Measurements from ENCODE around the gene ZNF471. TPM values are rescaled to one million over a fixed set of nuclear protein-coding genes. Genes with fewer than 3 reads are reported as not detected.

ZNF471 gene
- total RNA-seq, 5 donors from 2014 or later (not counting 1 experiment from before 2014, with no cell fraction given), result 1.4 to 3.5 (median 2.2) TPM

GRCh38 chr19:56538761-56539263 is 31.2 kb downstream of the ZNF471 start, which contains the start of gene ZFP28:
ZFP28 (plus strand) TSS chr19:56538948; CDS start chr19:56539019, 71 bp downstream.
- Histone ChIP-seq H3K9me3 (peaks cover 9% of the 10 kb centered on the region), H3K36me3 (ENCODE audit: control insufficient read depth in 2 of 2, extremely low read depth in 1 of 2, insufficient read depth in 1 of 2, low read length in 1 of 2) (peaks cover 0 to 6% of the 10 kb centered on the region in 2 donors), H3K27me3 (replicated peaks in 1 of 2; ENCODE audit: control insufficient read depth in 2 of 2, extremely low read depth in 1 of 2, insufficient read depth in 2 of 2, low read length in 1 of 2) (peaks cover 0 to 23% of the 10 kb centered on the region in 2 experiments), H3K27ac (ENCODE audit: low read length) (peak within 1 kb of the TSS; percentile 79), H3K4me1 (ENCODE audit: control insufficient read depth in 1 of 2, extremely low read depth in 1 of 2, insufficient read depth in 2 of 2, low read length in 2 of 2) (peaks cover 2 to 19% of the 10 kb centered on the region in 2 experiments), H3K4me3 (ENCODE audit: control insufficient read depth in 1 of 2, extremely low read depth in 1 of 2, low read length in 1 of 2) (peak within 1 kb of the TSS; percentile 72 to 80)
- ChIA-PET POLR2A (interaction anchor here in 1 of 2 donors (0.5 kb wide), 1 partner anchor 1561 kb away, joined by 3 read pairs; no protein-coding TSS in a partner anchor), CTCF (no interaction called here)
- peaks cover 5 to 29% (median 20%) of the 10 kb centered on the region in 3 donors for H3K4me1 Mint-ChIP-seq
- H3K4me3 Mint-ChIP-seq, result peak within 1 kb of the TSS; percentile 81 to 90 (median 86)
- WGBS (ENCODE audit: insufficient coverage), result 6% methylated on average over 35 of the region's 65 CpGs
- H3K27me3 Mint-ChIP-seq, result no peaks in the 10 kb centered on the region
- H3K9me3 Mint-ChIP-seq, result peaks cover 14 to 61% (median 36%) of the 10 kb centered on the region in 3 donors
- DNase-seq (peak in 2 of 35 experiments; percentile 7 to 68), ATAC-seq (replicated peaks in 1 of 4) (peak in 3 of 4 experiments; percentile 65 to 67 (median 66))
- H3K36me3 Mint-ChIP-seq, result peaks cover 49% of the 10 kb centered on the region
- peak within 1 kb of the TSS; percentile 95 for H3K27ac Mint-ChIP-seq

GRCh38 chr19:56543776-56544175 is 36.1 kb downstream of the ZNF471 start:
- Histone ChIP-seq H3K27me3 (replicated peaks in 1 of 2; ENCODE audit: control insufficient read depth in 2 of 2, extremely low read depth in 1 of 2, insufficient read depth in 2 of 2, low read length in 1 of 2) (peaks cover 0 to 10% of the 10 kb centered on the region in 2 experiments), H3K4me3 (ENCODE audit: control insufficient read depth in 1 of 2, extremely low read depth in 1 of 2, low read length in 1 of 2) (no peak overlapping the region), H3K4me1 (ENCODE audit: control insufficient read depth in 1 of 2, extremely low read depth in 1 of 2, insufficient read depth in 2 of 2, low read length in 2 of 2) (peaks cover 0 to 9% of the 10 kb centered on the region in 2 experiments), H3K36me3 (ENCODE audit: control insufficient read depth in 2 of 2, extremely low read depth in 1 of 2, insufficient read depth in 1 of 2, low read length in 1 of 2) (peaks cover 4 to 6% of the 10 kb centered on the region in 2 donors), H3K27ac (ENCODE audit: low read length) (no peak overlapping the region), H3K9me3 (peaks cover 11% of the 10 kb centered on the region)
- peaks cover 0 to 18% (median 9%) of the 10 kb centered on the region in 3 donors for H3K4me1 Mint-ChIP-seq
- WGBS (ENCODE audit: insufficient coverage), result no CpG with 5 or more reads among the region's 2 CpGs
- H3K27ac Mint-ChIP-seq, result no peak overlapping the region
- peaks cover 13 to 69% (median 48%) of the 10 kb centered on the region in 3 donors for H3K9me3 Mint-ChIP-seq
- H3K4me3 Mint-ChIP-seq, result no peak overlapping the region
- CTCF ChIA-PET, result no interaction called here
- DNase-seq (no peak), ATAC-seq (replicated peaks in 1 of 4) (no peak)
- POLR2A ChIA-PET, result no interaction called here
- peaks cover 78% of the 10 kb centered on the region for H3K36me3 Mint-ChIP-seq
- H3K27me3 Mint-ChIP-seq, result no peaks in the 10 kb centered on the region

GRCh38 chr19:56547535-56547934 is 39.9 kb downstream of the ZNF471 start:
- Histone ChIP-seq H3K36me3 (ENCODE audit: control insufficient read depth in 2 of 2, extremely low read depth in 1 of 2, insufficient read depth in 1 of 2, low read length in 1 of 2) (peaks cover 4 to 21% of the 10 kb centered on the region in 2 donors), H3K4me1 (ENCODE audit: control insufficient read depth in 1 of 2, extremely low read depth in 1 of 2, insufficient read depth in 2 of 2, low read length in 2 of 2) (no peaks in the 10 kb centered on the region), H3K27ac (ENCODE audit: low read length) (no peak overlapping the region), H3K4me3 (ENCODE audit: control insufficient read depth in 1 of 2, extremely low read depth in 1 of 2, low read length in 1 of 2) (no peak overlapping the region), H3K9me3 (peaks cover 16% of the 10 kb centered on the region), H3K27me3 (replicated peaks in 1 of 2; ENCODE audit: control insufficient read depth in 2 of 2, extremely low read depth in 1 of 2, insufficient read depth in 2 of 2, low read length in 1 of 2) (no peaks in the 10 kb centered on the region)
- Mint-ChIP-seq H3K27me3 (no peaks in the 10 kb centered on the region), H3K9me3 (peaks cover 9 to 59% (median 54%) of the 10 kb centered on the region in 3 donors), H3K4me3 (no peak overlapping the region), H3K4me1 (peaks cover 0 to 1% (median 0%) of the 10 kb centered on the region in 3 donors), H3K36me3 (peaks cover 71% of the 10 kb centered on the region), H3K27ac (no peak overlapping the region)
- POLR2A ChIA-PET, result no interaction called here
- WGBS (ENCODE audit: insufficient coverage), result 82% methylated on average over 3 of the region's 6 CpGs
- CTCF ChIA-PET, result no interaction called here
- no peak for ATAC-seq (replicated peaks in 1 of 4)
- no peak for DNase-seq

GRCh38 chr19:56554272-56554869 is 46.7 kb downstream of the ZNF471 start:
- Histone ChIP-seq H3K36me3 (ENCODE audit: control insufficient read depth in 2 of 2, extremely low read depth in 1 of 2, insufficient read depth in 1 of 2, low read length in 1 of 2) (peaks cover 0 to 13% of the 10 kb centered on the region in 2 donors), H3K4me1 (ENCODE audit: control insufficient read depth in 1 of 2, extremely low read depth in 1 of 2, insufficient read depth in 2 of 2, low read length in 2 of 2) (no peaks in the 10 kb centered on the region), H3K27ac (ENCODE audit: low read length) (no peak overlapping the region), H3K4me3 (ENCODE audit: control insufficient read depth in 1 of 2, extremely low read depth in 1 of 2, low read length in 1 of 2) (no peak overlapping the region), H3K9me3 (peaks cover 19% of the 10 kb centered on the region), H3K27me3 (replicated peaks in 1 of 2; ENCODE audit: control insufficient read depth in 2 of 2, extremely low read depth in 1 of 2, insufficient read depth in 2 of 2, low read length in 1 of 2) (no peaks in the 10 kb centered on the region)
- ChIA-PET POLR2A (no interaction called here), CTCF (no interaction called here)
- no peak overlapping the region for H3K4me3 Mint-ChIP-seq
- no peak overlapping the region for H3K27ac Mint-ChIP-seq
- no peak for ATAC-seq (replicated peaks in 1 of 4)
- no CpG with 5 or more reads among the region's 6 CpGs for WGBS (ENCODE audit: insufficient coverage)
- no peaks in the 10 kb centered on the region for H3K4me1 Mint-ChIP-seq
- no peak for DNase-seq
- peaks cover 25 to 64% (median 60%) of the 10 kb centered on the region in 3 donors for H3K9me3 Mint-ChIP-seq
- H3K27me3 Mint-ChIP-seq, result no peaks in the 10 kb centered on the region
- peaks cover 62% of the 10 kb centered on the region for H3K36me3 Mint-ChIP-seq

GRCh38 chr19:56562766-56563165 is 55.1 kb downstream of the ZNF471 start:
- no peak overlapping the region for H3K4me3 Mint-ChIP-seq
- POLR2A ChIA-PET, result no interaction called here
- peak overlapping the region in 1 of 2 donors; percentile 15 for H3K4me3 ChIP-seq (ENCODE audit: control insufficient read depth in 1 of 2, extremely low read depth in 1 of 2, low read length in 1 of 2)

GRCh38 chr19:56566904-56567273 is 59.2 kb downstream of the ZNF471 start:
- peaks cover 12 to 20% (median 17%) of the 10 kb centered on the region in 3 donors for H3K4me1 Mint-ChIP-seq
- Histone ChIP-seq H3K9me3 (peaks cover 37% of the 10 kb centered on the region), H3K27ac (ENCODE audit: low read length) (peak overlapping the region; percentile 49), H3K27me3 (replicated peaks in 1 of 2; ENCODE audit: control insufficient read depth in 2 of 2, extremely low read depth in 1 of 2, insufficient read depth in 2 of 2, low read length in 1 of 2) (no peaks in the 10 kb centered on the region), H3K4me1 (ENCODE audit: control insufficient read depth in 1 of 2, extremely low read depth in 1 of 2, insufficient read depth in 2 of 2, low read length in 2 of 2) (peaks cover 6 to 16% of the 10 kb centered on the region in 2 experiments), H3K4me3 (ENCODE audit: control insufficient read depth in 1 of 2, extremely low read depth in 1 of 2, low read length in 1 of 2) (peak overlapping the region; percentile 91 to 95), H3K36me3 (ENCODE audit: control insufficient read depth in 2 of 2, extremely low read depth in 1 of 2, insufficient read depth in 1 of 2, low read length in 1 of 2) (peaks cover 0 to 15% of the 10 kb centered on the region in 2 donors)
- ChIA-PET CTCF (no interaction called here), POLR2A (no interaction called here)
- no peaks in the 10 kb centered on the region for H3K27me3 Mint-ChIP-seq
- WGBS (ENCODE audit: insufficient coverage), result 5% methylated on average over 23 of the region's 23 CpGs
- peaks cover 69% of the 10 kb centered on the region for H3K36me3 Mint-ChIP-seq
- peaks cover 26 to 55% (median 42%) of the 10 kb centered on the region in 3 donors for H3K9me3 Mint-ChIP-seq
- DNase-seq, result peak in 15 of 35 experiments; percentile 0 to 34 (median 10)
- ATAC-seq (replicated peaks in 1 of 4), result peak; percentile 37 to 55 (median 46)
- peak overlapping the region; percentile 83 to 84 for H3K27ac Mint-ChIP-seq
- peak overlapping the region; percentile 92 to 98 (median 93) for H3K4me3 Mint-ChIP-seq

More at GRCh38 chr19:56562766-56563165, 55.1 kb downstream of the ZNF471 start:
- Histone ChIP-seq H3K27me3 (replicated peaks in 1 of 2; ENCODE audit: control insufficient read depth in 2 of 2, extremely low read depth in 1 of 2, insufficient read depth in 2 of 2, low read length in 1 of 2) (no peaks in the 10 kb centered on the region), H3K4me1 (ENCODE audit: control insufficient read depth in 1 of 2, extremely low read depth in 1 of 2, insufficient read depth in 2 of 2, low read length in 2 of 2) (peaks cover 3 to 13% of the 10 kb centered on the region in 2 experiments), H3K9me3 (peaks cover 32% of the 10 kb centered on the region), H3K27ac (ENCODE audit: low read length) (no peak overlapping the region), H3K36me3 (ENCODE audit: control insufficient read depth in 2 of 2, extremely low read depth in 1 of 2, insufficient read depth in 1 of 2, low read length in 1 of 2) (no peaks in the 10 kb centered on the region)
- peaks cover 61% of the 10 kb centered on the region for H3K36me3 Mint-ChIP-seq
- CTCF ChIA-PET, result no interaction called here
- no peak for ATAC-seq (replicated peaks in 1 of 4)
- WGBS (ENCODE audit: insufficient coverage), result 60% methylated on average over 1 of the region's 2 CpGs
- no peaks in the 10 kb centered on the region for H3K27me3 Mint-ChIP-seq
- DNase-seq, result no peak
- H3K4me1 Mint-ChIP-seq, result peaks cover 9 to 13% (median 9%) of the 10 kb centered on the region in 3 donors
- H3K27ac Mint-ChIP-seq, result no peak overlapping the region
- peaks cover 22 to 68% (median 57%) of the 10 kb centered on the region in 3 donors for H3K9me3 Mint-ChIP-seq

Data from T-cell (primary cell).